ENCODE measurements around the gene SRRM4.

Gene SRRM4

GRCh38 chr12:118982984-118983761 lies 1.8 kb downstream of the SRRM4 start:
- in situ Hi-C loops (cut with HindIII; ENCODE audit: low sequenced_read_pairs), result no loop called here
- no peak for DNase-seq (ENCODE audit: low read depth)
- TF ChIP-seq CTCF (IDR thresholded peaks at IDR 0.05; ENCODE audit: low read depth, low read length, missing control alignments), result no peak
- no peak overlapping the region for H3K4me3 ChIP-seq (ENCODE audit: low read depth, low read length)

- in situ Hi-C loops (cut with HindIII; ENCODE audit: low sequenced_read_pairs), result no loop called here
- no peak for TF ChIP-seq CTCF (IDR thresholded peaks at IDR 0.05; ENCODE audit: low read depth, low read length, missing control alignments)
- H3K4me3 ChIP-seq (ENCODE audit: low read depth, low read length), result no peak overlapping the region
- DNase-seq (ENCODE audit: low read depth), result no peak
Observed at GRCh38 chr12:118984161-118984943, 3.0 kb downstream of the SRRM4 start.

GRCh38 chr12:118986050-118986449 lies 4.7 kb downstream of the SRRM4 start:
- TF ChIP-seq CTCF (IDR thresholded peaks at IDR 0.05; ENCODE audit: low read depth, low read length, missing control alignments), result no peak
- H3K4me3 ChIP-seq (ENCODE audit: low read depth, low read length), result no peak overlapping the region
- DNase-seq (ENCODE audit: low read depth), result no peak
- in situ Hi-C loops (cut with HindIII; ENCODE audit: low sequenced_read_pairs), result no loop called here

GRCh38 chr12:118999107-118999506 lies 17.8 kb downstream of the SRRM4 start:
- no peak for TF ChIP-seq CTCF (IDR thresholded peaks at IDR 0.05; ENCODE audit: low read depth, low read length, missing control alignments)
- in situ Hi-C loops (cut with HindIII; ENCODE audit: low sequenced_read_pairs), result no loop called here
- no peak overlapping the region for H3K4me3 ChIP-seq (ENCODE audit: low read depth, low read length)
- no peak for DNase-seq (ENCODE audit: low read depth)

- TF ChIP-seq CTCF (IDR thresholded peaks at IDR 0.05; ENCODE audit: low read depth, low read length, missing control alignments), result no peak
- in situ Hi-C loops (cut with HindIII; ENCODE audit: low sequenced_read_pairs), result no loop called here
- no peak for DNase-seq (ENCODE audit: low read depth)
Observed at GRCh38 chr12:119005085-119005484, 23.7 kb downstream of the SRRM4 start.

GRCh38 chr12:119005913-119006312 lies 24.6 kb downstream of the SRRM4 start:
- no peak overlapping the region for H3K4me3 ChIP-seq (ENCODE audit: low read depth, low read length)
- no peak for TF ChIP-seq CTCF (IDR thresholded peaks at IDR 0.05; ENCODE audit: low read depth, low read length, missing control alignments)
- in situ Hi-C loops (cut with HindIII; ENCODE audit: low sequenced_read_pairs), result no loop called here
- no peak for DNase-seq (ENCODE audit: low read depth)

More at GRCh38 chr12:119005085-119005484, 23.7 kb downstream of the SRRM4 start:
- no peak overlapping the region for H3K4me3 ChIP-seq (ENCODE audit: low read depth, low read length)

All from astrocyte of the cerebellum (primary cell).